Left renal pelvis (tissue), 4 donors: ENCODE measurements around the gene C19orf12. TPM values are rescaled to one million over a fixed set of nuclear protein-coding genes. Genes with fewer than 3 reads are reported as not detected.
A peak's percentile ranks its signal among the peaks of the same experiment; 100 is the strongest.
"Not testable (repeated sequence)": the region's sequence is repeated elsewhere in the genome, so short reads cannot be mapped to it uniquely, and the experiment has no call there.

ENCODE experiments used
- DNase-seq, 4 donors: peaks; one replicate each; pipeline ENCODE4 v3.0.0-alpha.2; 2013; ENCODE audit warnings: low read depth in 4 of 4, low spot score in 3 of 4
- polyA plus RNA-seq, 4 donors: library from polyadenylated mRNA; unstranded; fragments of 120-200 nt; gene quantifications; one replicate each; pipeline ENCODE4 v1.2.1, GENCODE V29; 2013; ENCODE audit not compliant: insufficient read length in 4 of 4

C19orf12 gene
- polyA plus RNA-seq, 4 donors, result 22.4 to 29.3 (median 25.9) TPM

DNA sequence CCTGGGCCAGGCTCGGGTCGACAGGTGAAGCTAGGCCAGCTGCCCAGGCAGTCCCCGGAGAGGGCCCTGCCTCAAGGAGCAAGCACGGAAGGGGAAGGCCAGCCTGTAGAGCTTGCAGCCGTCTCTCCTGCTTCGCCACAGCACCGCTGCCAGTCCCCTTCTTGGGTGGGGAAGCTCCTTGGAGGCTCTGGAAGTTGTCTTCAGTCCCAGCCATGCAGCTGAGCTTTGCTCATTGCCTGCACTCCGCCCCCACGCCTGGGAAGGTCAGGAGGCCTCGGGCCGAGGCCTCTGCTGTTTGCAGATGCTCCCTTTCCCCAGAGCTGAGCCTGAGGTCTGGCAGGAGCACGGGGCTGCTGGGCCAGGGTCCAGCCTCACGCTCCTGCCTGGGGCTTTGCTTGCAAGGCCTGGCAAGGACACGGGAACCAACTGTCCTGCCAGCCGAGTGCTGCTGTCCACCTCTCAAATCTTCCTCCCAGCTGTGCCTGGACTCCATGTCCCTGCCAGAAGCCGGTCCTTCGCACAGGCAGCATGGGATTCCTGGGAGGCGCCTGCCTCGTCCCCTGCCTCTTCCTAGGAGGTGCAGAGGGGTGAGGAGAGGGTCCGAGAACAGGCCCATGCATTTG, 36.5 kb downstream of the C19orf12 start:
- no peak for DNase-seq

- DNase-seq, result no peak
These were observed 37.9 kb downstream of the C19orf12 start for GRCh38 chr19:29677001-29677817.

DNA sequence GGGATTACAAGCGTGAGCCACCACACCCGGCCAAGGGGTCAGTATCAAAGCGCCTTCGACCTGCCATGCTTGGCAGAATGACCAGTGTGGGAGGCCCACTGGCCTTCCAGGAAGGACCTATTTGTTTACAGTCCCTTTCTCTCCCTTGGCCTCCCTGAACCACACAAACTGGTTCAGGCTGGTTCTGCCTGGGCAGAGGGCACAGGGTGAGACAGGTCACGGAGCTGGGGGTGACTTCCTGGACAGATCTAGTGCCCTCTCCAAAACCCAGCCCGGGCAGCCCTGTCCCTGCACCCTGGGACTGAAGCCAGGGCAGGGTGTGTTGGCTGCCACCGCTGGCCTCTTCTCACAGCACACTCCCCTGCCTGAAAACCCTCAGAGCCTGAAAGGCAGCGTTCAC, 38.5 kb downstream of the C19orf12 start:
- DNase-seq, result no peak

DNA sequence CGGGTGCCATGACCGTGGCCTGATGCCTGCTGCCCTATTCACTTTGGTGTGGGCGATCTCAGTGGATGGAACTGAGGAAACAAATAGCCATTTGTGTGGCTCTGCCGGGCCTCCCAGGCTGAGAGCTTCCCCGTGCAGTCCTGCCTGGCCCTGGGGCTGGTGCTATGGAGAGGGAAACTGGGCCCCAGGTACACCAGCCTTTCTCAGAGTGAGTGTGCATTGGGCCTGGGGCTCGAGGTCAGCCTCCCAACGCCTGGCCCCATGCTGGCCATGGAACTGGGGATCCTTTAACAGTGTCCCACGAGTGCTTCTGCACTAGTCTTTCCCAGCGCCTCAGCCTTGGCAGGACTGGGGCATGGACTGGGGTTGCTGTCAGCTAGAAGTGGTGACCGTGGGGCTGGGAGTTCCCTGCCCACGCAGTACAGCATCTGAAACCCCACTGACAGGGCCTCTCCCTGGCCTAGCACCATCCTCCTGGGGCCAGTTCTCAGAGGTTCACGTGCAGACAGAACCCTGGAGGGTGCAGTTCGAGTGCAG, 39.3 kb downstream of the C19orf12 start:
- DNase-seq, result no peak

- DNase-seq, result no peak
These were observed 39.9 kb downstream of the C19orf12 start for GRCh38 chr19:29675120-29675649.

GRCh38 chr19:29674374-29675119, 40.5 kb downstream of the C19orf12 start:
- no peak for DNase-seq

DNA sequence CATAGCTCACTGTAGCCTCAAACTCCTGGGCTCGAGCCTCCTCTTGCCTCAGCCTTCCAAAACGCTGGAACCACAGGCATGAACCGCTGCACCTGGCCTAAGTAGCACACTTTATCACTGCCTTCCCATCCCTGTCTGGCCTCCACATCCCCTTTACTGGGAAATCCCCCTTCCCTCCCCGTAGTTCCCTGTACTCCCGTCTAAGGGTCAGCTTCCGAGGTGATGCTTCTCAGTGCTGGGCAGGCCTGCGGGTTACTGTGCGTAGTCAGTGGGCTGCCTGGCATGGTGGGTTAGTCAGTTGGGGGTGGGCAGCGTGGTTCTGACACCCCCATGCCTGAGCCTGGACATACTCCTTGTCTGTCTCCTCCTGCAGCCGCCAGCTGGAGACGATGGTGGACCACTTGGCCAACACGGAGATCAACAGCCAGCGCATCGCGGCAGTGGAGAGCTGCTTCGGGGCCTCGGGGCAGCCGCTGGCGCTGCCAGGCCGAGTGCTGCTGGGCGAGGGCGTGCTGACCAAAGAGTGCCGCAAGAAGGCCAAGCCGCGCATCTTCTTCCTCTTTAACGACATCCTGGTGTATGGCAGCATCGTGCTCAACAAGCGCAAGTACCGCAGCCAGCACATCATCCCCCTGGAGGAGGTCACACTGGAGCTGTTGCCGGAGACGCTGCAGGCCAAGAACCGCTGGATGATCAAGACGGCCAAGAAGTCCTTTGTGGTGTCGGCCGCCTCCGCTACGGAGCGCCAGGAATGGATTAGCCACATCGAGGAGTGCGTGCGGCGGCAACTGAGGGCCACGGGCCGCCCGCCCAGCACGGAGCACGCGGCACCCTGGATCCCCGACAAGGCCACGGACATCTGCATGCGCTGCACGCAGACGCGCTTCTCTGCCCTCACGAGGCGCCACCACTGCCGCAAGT, 41.4 kb downstream of the C19orf12 start:
- no peak for DNase-seq

- DNase-seq, result no peak
These were observed 42.1 kb downstream of the C19orf12 start for GRCh38 chr19:29672933-29673336.

- no peak for DNase-seq
These were observed 42.6 kb downstream of the C19orf12 start for GRCh38 chr19:29672319-29672932.

DNA sequence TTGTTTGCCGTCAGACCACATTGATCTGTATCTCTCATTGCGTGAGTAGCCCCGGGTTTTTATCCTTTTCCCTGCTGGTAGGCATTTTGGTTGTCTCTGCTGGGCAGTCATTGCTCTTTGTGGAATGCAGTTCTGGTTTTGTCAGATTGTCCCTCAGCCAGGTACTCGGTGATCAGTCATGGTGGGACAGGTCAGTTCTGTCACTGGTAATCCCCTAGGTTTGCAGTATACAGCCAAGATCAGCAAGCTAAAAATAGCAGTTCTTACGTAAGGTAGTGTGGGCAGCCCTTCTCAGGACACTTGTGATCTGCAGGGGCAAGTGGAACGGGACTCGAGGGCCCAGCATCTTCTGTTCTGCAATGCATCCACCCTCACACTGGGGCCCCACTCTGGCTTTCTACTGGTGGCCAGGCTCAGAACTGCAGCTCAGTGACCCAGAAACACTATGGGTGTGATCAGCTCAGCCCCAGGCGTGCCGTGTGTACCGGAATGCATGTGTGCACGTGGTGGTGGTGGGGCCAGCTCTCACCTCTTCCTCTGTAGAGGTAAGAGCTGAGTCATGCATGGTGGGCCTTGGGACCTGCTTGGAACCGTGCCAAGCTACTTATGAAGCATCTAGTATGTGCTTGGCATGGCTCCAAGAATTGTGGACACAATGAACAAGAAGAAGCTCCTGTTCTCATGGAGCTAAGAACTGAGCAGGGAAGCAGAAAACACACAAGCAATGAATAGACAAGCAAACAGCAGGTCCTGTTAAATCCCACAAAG, 43.5 kb downstream of the C19orf12 start:
- no peak for DNase-seq

GRCh38 chr19:29671026-29671392, 44.1 kb downstream of the C19orf12 start:
- not testable (repeated sequence) for DNase-seq

GRCh38 chr19:29670255-29670654, 44.8 kb downstream of the C19orf12 start:
- no peak for DNase-seq

DNA sequence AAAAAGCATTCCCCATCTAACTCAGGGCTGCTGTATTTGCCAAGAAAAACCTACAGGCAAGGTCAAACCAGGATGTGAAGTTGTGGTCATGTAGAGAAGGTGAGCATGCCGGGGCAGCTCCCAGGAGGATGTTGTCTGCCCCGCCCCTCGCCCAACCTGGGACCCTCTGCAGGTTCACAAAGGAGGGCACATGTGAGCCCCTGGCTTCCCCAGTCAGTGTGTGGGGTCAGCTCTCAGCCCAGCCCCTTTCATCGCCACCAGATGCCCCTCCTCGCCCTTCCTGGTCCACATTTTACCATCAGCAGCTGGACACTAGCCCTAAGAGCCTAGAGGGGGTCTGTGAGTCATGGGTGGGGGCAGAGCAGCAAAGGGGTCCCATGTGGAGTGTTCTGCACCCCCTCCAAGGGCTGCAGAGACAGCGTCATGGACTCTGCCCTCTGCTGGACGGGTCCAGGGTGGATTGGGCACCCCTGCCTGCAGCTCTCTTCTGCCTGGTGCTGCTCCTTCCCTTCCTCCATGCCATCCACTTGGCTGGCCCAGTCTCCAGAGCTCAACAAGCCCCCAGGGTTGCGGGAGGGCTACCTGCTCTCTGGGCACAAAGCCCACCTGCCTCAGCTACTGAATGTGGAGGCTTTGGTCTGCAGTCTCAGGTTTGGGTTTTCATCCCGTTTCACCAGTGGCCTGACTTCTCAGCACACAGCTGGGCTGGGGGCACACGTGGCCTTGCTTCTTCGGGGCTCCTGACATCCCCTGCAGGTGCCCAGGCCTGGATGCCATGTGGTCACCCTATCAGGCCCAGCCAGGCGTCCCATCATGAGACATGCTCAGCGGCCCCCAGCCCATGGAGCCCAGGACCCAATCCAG, 46.1 kb downstream of the C19orf12 start:
- DNase-seq, result no peak

DNA sequence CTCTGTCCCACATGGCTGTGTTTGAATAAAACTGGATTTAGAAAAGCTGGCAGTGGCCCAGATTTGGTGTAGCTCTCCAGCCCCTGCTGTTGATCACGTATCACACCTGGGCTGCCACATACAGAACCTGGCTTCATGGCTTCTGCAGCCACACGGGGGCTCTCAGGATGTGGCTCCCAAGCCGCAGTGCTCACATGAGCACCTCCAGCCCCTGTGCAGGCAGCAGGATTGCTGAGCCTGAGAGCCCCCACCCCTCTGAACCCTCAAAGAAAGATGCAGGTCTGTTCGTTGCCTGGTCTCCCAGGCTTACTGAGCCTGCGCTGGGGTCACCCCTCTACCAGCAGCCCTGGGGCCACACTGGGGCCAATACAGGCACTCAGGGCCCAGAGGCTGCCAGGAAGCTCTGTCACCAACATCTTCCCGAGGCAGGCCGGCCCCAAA, 47.1 kb downstream of the C19orf12 start:
- DNase-seq, result no peak

DNA sequence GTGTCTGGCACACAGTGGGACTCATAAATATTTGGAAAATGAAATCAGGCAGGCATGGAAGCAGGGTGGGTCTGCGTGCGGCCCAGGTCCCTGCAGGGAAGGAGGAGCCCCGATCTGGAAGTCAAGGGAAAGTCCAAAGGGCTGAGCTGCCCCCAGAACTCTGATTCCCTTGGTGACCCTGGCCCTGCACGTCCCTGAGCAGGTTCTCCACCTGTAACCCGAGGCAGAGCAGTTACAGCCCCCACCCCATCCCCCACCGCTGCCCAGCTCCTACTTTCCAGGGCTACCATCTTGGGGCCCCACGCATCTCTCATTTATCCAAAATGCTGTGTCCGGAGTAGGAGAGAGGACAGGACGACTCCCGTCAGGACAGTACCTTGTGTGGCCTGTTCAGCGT, 47.7 kb downstream of the C19orf12 start:
- DNase-seq, result no peak

GRCh38 chr19:29666578-29667386, 48.3 kb downstream of the C19orf12 start:
- DNase-seq, result peak in 1 of 4 donors; percentile 35
